Brain microvascular endothelial cell (primary cell): ENCODE results near the gene UGT8.
"Not testable (repeated sequence)": the region's sequence is repeated elsewhere in the genome, so short reads cannot be mapped to it uniquely, and the experiment has no call there.

Source experiments
- DNase-seq: peaks from one replicate; pipeline ENCODE4 v3.0.0-alpha.2; 2020
- H3K27ac ChIP-seq: fragments of 250-450 bp; sonication (Bioruptor Pico); 2 replicates; pipeline ENCODE4 v1.5.1; 2020; ENCODE audit warnings: mild to moderate bottlenecking, moderate library complexity
- H3K27me3 ChIP-seq: fragments of 250-450 bp; sonication (Bioruptor Pico); replicated peaks from 2 replicates; pipeline ENCODE4 v1.5.1; 2020; ENCODE audit warnings: mild to moderate bottlenecking
- H3K36me3 ChIP-seq: fragments of 250-450 bp; sonication (Bioruptor Pico); replicated peaks from 2 replicates; pipeline ENCODE4 v1.5.1; 2020; ENCODE audit warnings: mild to moderate bottlenecking
- H3K4me3 ChIP-seq: 2 replicates; pipeline ENCODE4 v1.5.1; 2011; ENCODE audit warnings: low read depth, mild to moderate bottlenecking, control low read depth, low read length, moderate library complexity
- CTCF ChIP-seq: IDR thresholded peaks from 2 replicates; pipeline ENCODE4 v1.5.1; 2011; ENCODE audit warnings: low read depth, mild to moderate bottlenecking, moderate library complexity, low read length, control low read depth, inconsistent platforms; ENCODE audit errors: missing control alignments
- in situ Hi-C: cut with HindIII; loops from 2 replicates; pipeline ENCODE4 v1.10.0; 2017; ENCODE audit warnings: low sequenced_read_pairs, low pct_ligation_motif_present

Gene UGT8

GRCh38 chr4:114613560-114613959 lies 15.0 kb downstream of the UGT8 start:
- no peak for TF ChIP-seq CTCF
- in situ Hi-C loops: no loop called here
- H3K27me3 ChIP-seq: no peaks in the 10 kb centered on the region
- H3K4me3 ChIP-seq: no peak overlapping the region
- DNase-seq: no peak
- H3K36me3 ChIP-seq: no peaks in the 10 kb centered on the region
- no peak overlapping the region for H3K27ac ChIP-seq

GRCh38 chr4:114615435-114615834 lies 16.8 kb downstream of the UGT8 start:
- Histone ChIP-seq H3K27ac (no peak overlapping the region), H3K4me3 (no peak overlapping the region), H3K36me3 (no peaks in the 10 kb centered on the region), H3K27me3 (no peaks in the 10 kb centered on the region)
- in situ Hi-C loops: no loop called here
- TF ChIP-seq CTCF: no peak
- no peak for DNase-seq

GRCh38 chr4:114616036-114616435 lies 17.4 kb downstream of the UGT8 start:
- H3K27ac ChIP-seq, DNase-seq, H3K36me3 ChIP-seq, in situ Hi-C loops, H3K27me3 ChIP-seq, H3K4me3 ChIP-seq: not testable (repeated sequence)

GRCh38 chr4:114626196-114626595 lies 27.6 kb downstream of the UGT8 start:
- Histone ChIP-seq H3K36me3 (no peaks in the 10 kb centered on the region), H3K27ac (no peak overlapping the region), H3K4me3 (no peak overlapping the region), H3K27me3 (no peaks in the 10 kb centered on the region)
- TF ChIP-seq CTCF: no peak
- no peak for DNase-seq
- in situ Hi-C loops: no loop called here

- Histone ChIP-seq H3K4me3 (no peak overlapping the region), H3K36me3 (no peaks in the 10 kb centered on the region), H3K27me3 (no peaks in the 10 kb centered on the region), H3K27ac (no peak overlapping the region)
- no peak for TF ChIP-seq CTCF
- no peak for DNase-seq
- in situ Hi-C loops: no loop called here
Measured at GRCh38 chr4:114636192-114636935, 37.8 kb downstream of the UGT8 start.

GRCh38 chr4:114642173-114642780 lies 43.7 kb downstream of the UGT8 start:
- H3K27me3 ChIP-seq: no peaks in the 10 kb centered on the region
- H3K27ac ChIP-seq: no peak overlapping the region
- TF ChIP-seq CTCF: no peak
- no peaks in the 10 kb centered on the region for H3K36me3 ChIP-seq
- DNase-seq: no peak
- H3K4me3 ChIP-seq: no peak overlapping the region
- in situ Hi-C loops: no loop called here
